Neural progenitor cell (in vitro differentiated cells): ENCODE measurements around the gene DDX18. TPM values are rescaled to one million over a fixed set of nuclear protein-coding genes. Genes with fewer than 3 reads are reported as not detected.
A peak's percentile ranks its signal among the peaks of the same experiment; 100 is the strongest.

Experiments used
- DNase-seq: peaks from one replicate; pipeline ENCODE4 v3.0.0-alpha.2; 2016; ENCODE audit warnings: low spot score
- H2AFZ ChIP-seq: fragments of 200-600 bp; sonication (generic); replicated peaks from 2 replicates; pipeline ENCODE4 v1.6.1; 2016; ENCODE audit warnings: antibody characterized with exemption
- H3F3A ChIP-seq: fragments of 200-600 bp; sonication (generic); 2 replicates; pipeline ENCODE4 v1.6.1; 2016; ENCODE audit warnings: antibody characterized with exemption, low read depth
- H3K27ac ChIP-seq: fragments of 200-600 bp; sonication (generic); 2 replicates; pipeline ENCODE4 v1.5.1; 2016; ENCODE audit warnings: mild to moderate bottlenecking
- H3K27me3 ChIP-seq: fragments of 200-600 bp; sonication (generic); 2 replicates; pipeline ENCODE4 v1.6.1; 2016; ENCODE audit warnings: mild to moderate bottlenecking, moderate library complexity
- H3K36me3 ChIP-seq: fragments of 200-600 bp; sonication (generic); 2 replicates; pipeline ENCODE4 v1.5.1; 2016
- H3K4me1 ChIP-seq: fragments of 200-600 bp; sonication (generic); 2 replicates; pipeline ENCODE4 v1.6.1; 2016; ENCODE audit warnings: mixed run types
- H3K4me2 ChIP-seq: fragments of 200-600 bp; sonication (generic); 2 replicates; pipeline ENCODE4 v1.6.1; 2016
- H3K4me3 ChIP-seq: fragments of 200-600 bp; sonication (generic); 2 replicates; pipeline ENCODE4 v1.5.1; 2016
- H3K79me2 ChIP-seq: fragments of 200-600 bp; sonication (generic); 2 replicates; pipeline ENCODE4 v1.6.1; 2016; ENCODE audit warnings: low read depth
- H3K9ac ChIP-seq: fragments of 200-600 bp; sonication (generic); 2 replicates; pipeline ENCODE4 v1.6.1; 2016
- H3K9me3 ChIP-seq: fragments of 200-600 bp; sonication (generic); 2 replicates; pipeline ENCODE4 v1.5.1; 2016; ENCODE audit warnings: low read depth
- H4K20me1 ChIP-seq: fragments of 200-600 bp; sonication (generic); 2 replicates; pipeline ENCODE4 v1.6.1; 2016; ENCODE audit warnings: low read depth
- H3K27ac Mint-ChIP-seq: 3 replicates; pipeline ENCODE4 v1.8.0; 2021; ENCODE audit warnings: mixed read lengths
- H3K27me3 Mint-ChIP-seq: 2 replicates; pipeline ENCODE4 v1.8.0; 2022; ENCODE audit warnings: low read depth, mild to moderate bottlenecking, inconsistent platforms, moderate library complexity, mixed read lengths; ENCODE audit not compliant: insufficient read depth
- H3K36me3 Mint-ChIP-seq: 3 replicates; pipeline ENCODE4 v1.8.0; 2021; ENCODE audit warnings: mixed read lengths
- H3K4me1 Mint-ChIP-seq: 3 replicates; pipeline ENCODE4 v1.8.0; 2021; ENCODE audit warnings: mixed read lengths
- H3K4me3 Mint-ChIP-seq: 3 replicates; pipeline ENCODE4 v1.8.0; 2021; ENCODE audit warnings: mild to moderate bottlenecking, moderate library complexity, mixed read lengths
- H3K9me3 Mint-ChIP-seq: 3 replicates; pipeline ENCODE4 v1.8.0; 2020; ENCODE audit warnings: mixed read lengths
- EZH2 ChIP-seq: fragments of 200-600 bp; sonication (generic); IDR thresholded peaks from 2 replicates; pipeline ENCODE4 v1.6.1; 2017; ENCODE audit warnings: antibody characterized with exemption, mild to moderate bottlenecking, moderate library complexity
- EZH2phosphoT487 ChIP-seq: fragments of 200-600 bp; sonication (generic); IDR thresholded peaks from 2 replicates; pipeline ENCODE4 v1.6.1; 2017; ENCODE audit warnings: antibody characterized with exemption
- total RNA-seq: library from RNA; depleted of rRNA; stranded (reverse); fragments of >200 nt; gene quantifications from 2 replicates; pipeline ENCODE4 v1.2.3, GENCODE V29; 2015; ENCODE audit warnings: low replicate concordance
- TF ChIP-seq, protein P1 (sequence below): fragments of 200-600 bp; sonication (generic); IDR thresholded peaks from 2 replicates; pipeline ENCODE4 v1.5.1; 2017; ENCODE audit warnings: antibody characterized with exemption, mild to moderate bottlenecking

The DDX18 gene
- total RNA-seq: 66.0 and 87.0 TPM in 2 replicates

DNA sequence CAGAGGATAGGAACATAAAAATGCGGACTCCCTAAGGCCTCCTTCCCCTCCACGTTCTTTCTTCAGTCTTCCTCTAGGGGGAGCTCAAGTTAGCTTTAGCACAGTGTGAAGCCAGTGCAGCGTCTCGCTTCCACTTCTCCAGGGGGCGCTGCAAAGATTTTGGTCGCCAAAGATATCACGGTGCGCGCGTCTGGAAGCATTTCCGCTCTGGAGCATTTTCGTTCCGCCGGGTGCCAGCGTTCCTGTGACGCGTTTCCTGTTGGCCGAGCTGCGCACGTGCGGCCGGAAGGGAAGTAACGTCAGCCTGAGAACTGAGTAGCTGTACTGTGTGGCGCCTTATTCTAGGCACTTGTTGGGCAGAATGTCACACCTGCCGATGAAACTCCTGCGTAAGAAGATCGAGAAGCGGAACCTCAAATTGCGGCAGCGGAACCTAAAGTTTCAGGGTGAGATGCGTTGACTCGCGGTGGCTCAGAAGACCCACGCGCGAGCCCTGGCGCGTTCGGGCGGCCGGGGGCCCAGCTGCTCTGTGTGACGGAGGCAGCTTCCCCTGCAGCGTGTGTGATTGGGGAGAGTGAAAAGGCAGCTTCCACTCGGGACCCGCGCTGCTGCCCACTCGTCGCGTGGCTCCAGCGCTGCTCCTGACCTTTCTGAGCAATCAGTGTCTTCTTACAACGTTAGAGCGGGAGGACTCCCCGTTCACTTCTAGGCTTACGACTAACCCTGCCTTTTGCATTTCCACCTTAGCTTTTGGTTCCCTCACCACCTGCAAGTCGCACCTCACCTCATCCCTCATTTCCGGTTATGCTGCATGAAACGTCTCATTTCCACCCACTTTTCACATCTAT, at the start of gene DDX18:
Gene DDX18 (plus strand): TSS at position 275 of the 848 bp plus-strand sequence. CDS start 87 bp downstream, at position 362.
- Histone ChIP-seq H3K4me1 (peaks cover 18% of the 10 kb centered on the region), H4K20me1 (peaks cover 11% of the 10 kb centered on the region), H3K9ac (peak within 1 kb of the TSS; percentile 72), H3K79me2 (peaks cover 29% of the 10 kb centered on the region), H3K36me3 (peaks cover 13% of the 10 kb centered on the region), H3F3A (no peaks in the 10 kb centered on the region), H3K9me3 (no peaks in the 10 kb centered on the region), H2AFZ (peak within 1 kb of the TSS; percentile 71), H3K27me3 (no peaks in the 10 kb centered on the region), H3K4me3 (peak within 1 kb of the TSS; percentile 78), H3K27ac (no peak within 1 kb of the TSS), H3K4me2 (peak within 1 kb of the TSS; percentile 80)
- Mint-ChIP-seq H3K9me3 (no peaks in the 10 kb centered on the region), H3K4me3 (peak within 1 kb of the TSS; percentile 99), H3K36me3 (no peaks in the 10 kb centered on the region), H3K27ac (peak within 1 kb of the TSS; percentile 98), H3K4me1 (peaks cover 10% of the 10 kb centered on the region), H3K27me3 (peaks cover 4% of the 10 kb centered on the region)
- peak; percentile 40 for TF ChIP-seq EZH2
- TF ChIP-seq, protein P1, sequence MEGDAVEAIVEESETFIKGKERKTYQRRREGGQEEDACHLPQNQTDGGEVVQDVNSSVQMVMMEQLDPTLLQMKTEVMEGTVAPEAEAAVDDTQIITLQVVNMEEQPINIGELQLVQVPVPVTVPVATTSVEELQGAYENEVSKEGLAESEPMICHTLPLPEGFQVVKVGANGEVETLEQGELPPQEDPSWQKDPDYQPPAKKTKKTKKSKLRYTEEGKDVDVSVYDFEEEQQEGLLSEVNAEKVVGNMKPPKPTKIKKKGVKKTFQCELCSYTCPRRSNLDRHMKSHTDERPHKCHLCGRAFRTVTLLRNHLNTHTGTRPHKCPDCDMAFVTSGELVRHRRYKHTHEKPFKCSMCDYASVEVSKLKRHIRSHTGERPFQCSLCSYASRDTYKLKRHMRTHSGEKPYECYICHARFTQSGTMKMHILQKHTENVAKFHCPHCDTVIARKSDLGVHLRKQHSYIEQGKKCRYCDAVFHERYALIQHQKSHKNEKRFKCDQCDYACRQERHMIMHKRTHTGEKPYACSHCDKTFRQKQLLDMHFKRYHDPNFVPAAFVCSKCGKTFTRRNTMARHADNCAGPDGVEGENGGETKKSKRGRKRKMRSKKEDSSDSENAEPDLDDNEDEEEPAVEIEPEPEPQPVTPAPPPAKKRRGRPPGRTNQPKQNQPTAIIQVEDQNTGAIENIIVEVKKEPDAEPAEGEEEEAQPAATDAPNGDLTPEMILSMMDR: peak; percentile 100
- no peak for TF ChIP-seq EZH2phosphoT487
- peak; percentile 98 for DNase-seq

DNA sequence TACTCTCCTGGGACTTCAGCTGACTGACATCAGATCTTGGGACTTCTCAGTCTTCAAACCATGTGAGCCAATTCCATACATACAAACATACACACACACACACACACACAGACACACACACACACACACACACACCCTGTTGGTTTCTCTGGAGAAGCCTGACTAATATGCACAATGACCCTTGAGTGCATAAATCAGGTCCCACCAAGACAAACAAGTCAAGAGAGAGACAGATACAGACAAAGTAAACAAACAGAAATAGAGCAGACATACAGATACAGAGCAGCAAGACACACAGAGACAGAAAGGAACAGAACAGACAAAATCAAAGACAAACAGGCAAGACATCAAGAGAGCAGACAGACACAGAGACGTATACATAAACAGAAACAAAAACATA, 43.8 kb upstream of the DDX18 start:
- no peaks in the 10 kb centered on the region for H3K9me3 ChIP-seq
- no peaks in the 10 kb centered on the region for H3K79me2 ChIP-seq
- H3K27me3 ChIP-seq: no peaks in the 10 kb centered on the region
- Mint-ChIP-seq H3K27ac (no peak overlapping the region), H3K27me3 (peaks cover 2% of the 10 kb centered on the region), H3K36me3 (no peaks in the 10 kb centered on the region), H3K4me3 (no peak overlapping the region), H3K4me1 (no peaks in the 10 kb centered on the region), H3K9me3 (peaks cover 3% of the 10 kb centered on the region)
- H3K36me3 ChIP-seq: no peaks in the 10 kb centered on the region
- no peak overlapping the region for H3K9ac ChIP-seq
- no peak overlapping the region for H3K4me2 ChIP-seq
- TF ChIP-seq, protein P1: no peak
- TF ChIP-seq EZH2: no peak
- TF ChIP-seq EZH2phosphoT487: no peak
- H3K27ac ChIP-seq: no peak overlapping the region
- no peaks in the 10 kb centered on the region for H3K4me1 ChIP-seq
- H3K4me3 ChIP-seq: no peak overlapping the region
- H2AFZ ChIP-seq: no peak overlapping the region
- no peak for DNase-seq
- no peaks in the 10 kb centered on the region for H4K20me1 ChIP-seq
- no peaks in the 10 kb centered on the region for H3F3A ChIP-seq

DNA sequence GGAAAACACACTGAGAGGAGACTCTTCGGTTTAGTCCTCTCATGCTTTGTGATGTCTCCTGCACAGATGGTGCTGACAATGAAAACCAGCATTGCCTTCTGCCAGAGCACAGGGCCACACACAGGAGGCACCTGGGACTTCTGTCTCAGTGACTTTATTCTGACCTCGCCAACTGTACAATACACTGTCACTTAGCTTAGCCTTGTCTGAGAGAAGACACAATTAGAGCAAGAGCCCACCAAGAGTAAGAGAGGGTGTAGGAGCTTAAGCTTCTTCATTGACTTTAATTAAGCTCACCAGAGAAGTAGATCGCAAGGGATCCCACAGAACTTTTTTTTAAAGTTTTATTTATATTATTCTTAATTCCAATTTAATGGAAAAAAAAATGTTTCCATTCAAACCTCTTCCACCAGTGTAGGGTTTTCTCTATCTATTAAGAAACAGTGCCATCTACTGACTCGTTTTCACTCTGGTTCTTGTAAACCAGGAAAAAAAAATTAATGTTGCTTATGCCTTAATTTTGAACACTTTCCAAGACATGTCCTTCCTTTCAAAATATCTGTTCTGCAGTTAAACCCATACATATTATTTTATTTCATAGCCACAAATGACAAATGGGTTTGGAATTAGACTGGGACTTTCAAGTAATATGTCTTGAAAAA, 42.4 kb upstream of the DDX18 start:
- Histone ChIP-seq H3K4me2 (no peak overlapping the region), H2AFZ (no peak overlapping the region), H3K4me3 (no peak overlapping the region), H3K36me3 (no peaks in the 10 kb centered on the region), H3F3A (no peaks in the 10 kb centered on the region), H3K27me3 (no peaks in the 10 kb centered on the region), H3K79me2 (no peaks in the 10 kb centered on the region), H3K27ac (no peak overlapping the region), H4K20me1 (no peaks in the 10 kb centered on the region), H3K4me1 (no peaks in the 10 kb centered on the region), H3K9me3 (no peaks in the 10 kb centered on the region), H3K9ac (no peak overlapping the region)
- Mint-ChIP-seq H3K9me3 (peaks cover 1% of the 10 kb centered on the region), H3K4me3 (no peak overlapping the region), H3K27ac (no peak overlapping the region), H3K4me1 (no peaks in the 10 kb centered on the region), H3K36me3 (no peaks in the 10 kb centered on the region), H3K27me3 (peaks cover 2% of the 10 kb centered on the region)
- peak; percentile 45 for DNase-seq
- TF ChIP-seq, protein P1: peak; percentile 72
- no peak for TF ChIP-seq EZH2phosphoT487
